Measurements from ENCODE around the gene NT5DC3. TPM values are rescaled to one million over a fixed set of nuclear protein-coding genes. Genes with fewer than 3 reads are reported as not detected.

NT5DC3 gene
- total RNA-seq, 1 donor from 2014 or later, result 9.9 TPM

- Histone ChIP-seq H3K27ac (ENCODE audit: low read depth, low read length) (no peak overlapping the region), H3K9ac (ENCODE audit: low read depth in 1 of 3, low read length in 3 of 3) (no peak overlapping the region), H3K4me3 (ENCODE audit: low read length in 3 of 3) (no peak overlapping the region), H3K36me3 (ENCODE audit: control insufficient read depth in 3 of 3, insufficient read depth in 3 of 3, low read length in 3 of 3) (no peaks in the 10 kb centered on the region), H3K9me3 (ENCODE audit: control insufficient read depth in 3 of 3, low read length in 3 of 3) (no peaks in the 10 kb centered on the region), H3K27me3 (ENCODE audit: control insufficient read depth in 3 of 3, insufficient read depth in 3 of 3, low read length in 3 of 3) (no peaks in the 10 kb centered on the region), H3K4me1 (ENCODE audit: control insufficient read depth in 3 of 3, insufficient read depth in 3 of 3, low read length in 3 of 3) (peaks cover 0 to 9% (median 7%) of the 10 kb centered on the region in 3 donors)
Measured at GRCh38 chr12:103821773-103822172, 19.3 kb downstream of the NT5DC3 start.

- Histone ChIP-seq H3K27ac (ENCODE audit: low read depth, low read length) (no peak overlapping the region), H3K9me3 (ENCODE audit: control insufficient read depth in 3 of 3, low read length in 3 of 3) (no peaks in the 10 kb centered on the region), H3K4me3 (ENCODE audit: low read length in 3 of 3) (no peak overlapping the region), H3K4me1 (ENCODE audit: control insufficient read depth in 3 of 3, insufficient read depth in 3 of 3, low read length in 3 of 3) (peaks cover 0 to 9% (median 7%) of the 10 kb centered on the region in 3 donors), H3K9ac (ENCODE audit: low read depth in 1 of 3, low read length in 3 of 3) (no peak overlapping the region), H3K36me3 (ENCODE audit: control insufficient read depth in 3 of 3, insufficient read depth in 3 of 3, low read length in 3 of 3) (no peaks in the 10 kb centered on the region), H3K27me3 (ENCODE audit: control insufficient read depth in 3 of 3, insufficient read depth in 3 of 3, low read length in 3 of 3) (no peaks in the 10 kb centered on the region)
Measured at GRCh38 chr12:103820881-103821489, 20.0 kb downstream of the NT5DC3 start.

GRCh38 chr12:103820361-103820760 lies 20.7 kb downstream of the NT5DC3 start:
- Histone ChIP-seq H3K4me1 (ENCODE audit: control insufficient read depth in 3 of 3, insufficient read depth in 3 of 3, low read length in 3 of 3) (peaks cover 0 to 9% (median 7%) of the 10 kb centered on the region in 3 donors), H3K9me3 (ENCODE audit: control insufficient read depth in 3 of 3, low read length in 3 of 3) (no peaks in the 10 kb centered on the region), H3K27me3 (ENCODE audit: control insufficient read depth in 3 of 3, insufficient read depth in 3 of 3, low read length in 3 of 3) (no peaks in the 10 kb centered on the region), H3K9ac (ENCODE audit: low read depth in 1 of 3, low read length in 3 of 3) (no peak overlapping the region), H3K36me3 (ENCODE audit: control insufficient read depth in 3 of 3, insufficient read depth in 3 of 3, low read length in 3 of 3) (no peaks in the 10 kb centered on the region), H3K27ac (ENCODE audit: low read depth, low read length) (no peak overlapping the region), H3K4me3 (ENCODE audit: low read length in 3 of 3) (no peak overlapping the region)

GRCh38 chr12:103819892-103820291 lies 21.1 kb downstream of the NT5DC3 start:
- H3K9me3 ChIP-seq (ENCODE audit: control insufficient read depth in 3 of 3, low read length in 3 of 3), result no peaks in the 10 kb centered on the region
- no peaks in the 10 kb centered on the region for H3K36me3 ChIP-seq (ENCODE audit: control insufficient read depth in 3 of 3, insufficient read depth in 3 of 3, low read length in 3 of 3)
- no peak overlapping the region for H3K4me3 ChIP-seq (ENCODE audit: low read length in 3 of 3)
- no peak overlapping the region for H3K9ac ChIP-seq (ENCODE audit: low read depth in 1 of 3, low read length in 3 of 3)
- H3K4me1 ChIP-seq (ENCODE audit: control insufficient read depth in 3 of 3, insufficient read depth in 3 of 3, low read length in 3 of 3), result peaks cover 0 to 9% (median 7%) of the 10 kb centered on the region in 3 donors
- H3K27ac ChIP-seq (ENCODE audit: low read depth, low read length), result no peak overlapping the region
- no peaks in the 10 kb centered on the region for H3K27me3 ChIP-seq (ENCODE audit: control insufficient read depth in 3 of 3, insufficient read depth in 3 of 3, low read length in 3 of 3)

GRCh38 chr12:103819312-103819711 lies 21.7 kb downstream of the NT5DC3 start:
- Histone ChIP-seq H3K27ac (ENCODE audit: low read depth, low read length) (no peak overlapping the region), H3K4me3 (ENCODE audit: low read length in 3 of 3) (no peak overlapping the region), H3K27me3 (ENCODE audit: control insufficient read depth in 3 of 3, insufficient read depth in 3 of 3, low read length in 3 of 3) (no peaks in the 10 kb centered on the region), H3K36me3 (ENCODE audit: control insufficient read depth in 3 of 3, insufficient read depth in 3 of 3, low read length in 3 of 3) (no peaks in the 10 kb centered on the region), H3K9ac (ENCODE audit: low read depth in 1 of 3, low read length in 3 of 3) (no peak overlapping the region), H3K9me3 (ENCODE audit: control insufficient read depth in 3 of 3, low read length in 3 of 3) (no peaks in the 10 kb centered on the region), H3K4me1 (ENCODE audit: control insufficient read depth in 3 of 3, insufficient read depth in 3 of 3, low read length in 3 of 3) (peaks cover 0 to 9% (median 6%) of the 10 kb centered on the region in 3 donors)

- Histone ChIP-seq H3K9ac (ENCODE audit: low read depth in 1 of 3, low read length in 3 of 3) (no peak overlapping the region), H3K4me1 (ENCODE audit: control insufficient read depth in 3 of 3, insufficient read depth in 3 of 3, low read length in 3 of 3) (peaks cover 5 to 11% (median 6%) of the 10 kb centered on the region in 3 donors), H3K4me3 (ENCODE audit: low read length in 3 of 3) (no peak overlapping the region), H3K27me3 (ENCODE audit: control insufficient read depth in 3 of 3, insufficient read depth in 3 of 3, low read length in 3 of 3) (no peaks in the 10 kb centered on the region), H3K27ac (ENCODE audit: low read depth, low read length) (no peak overlapping the region), H3K36me3 (ENCODE audit: control insufficient read depth in 3 of 3, insufficient read depth in 3 of 3, low read length in 3 of 3) (no peaks in the 10 kb centered on the region), H3K9me3 (ENCODE audit: control insufficient read depth in 3 of 3, low read length in 3 of 3) (no peaks in the 10 kb centered on the region)
Measured at GRCh38 chr12:103817791-103818190, 23.2 kb downstream of the NT5DC3 start.

- no peaks in the 10 kb centered on the region for H3K27me3 ChIP-seq (ENCODE audit: control insufficient read depth in 3 of 3, insufficient read depth in 3 of 3, low read length in 3 of 3)
- H3K36me3 ChIP-seq (ENCODE audit: control insufficient read depth in 3 of 3, insufficient read depth in 3 of 3, low read length in 3 of 3), result no peaks in the 10 kb centered on the region
- peaks cover 5 to 11% (median 6%) of the 10 kb centered on the region in 3 donors for H3K4me1 ChIP-seq (ENCODE audit: control insufficient read depth in 3 of 3, insufficient read depth in 3 of 3, low read length in 3 of 3)
- no peak overlapping the region for H3K9ac ChIP-seq (ENCODE audit: low read depth in 1 of 3, low read length in 3 of 3)
- H3K4me3 ChIP-seq (ENCODE audit: low read length in 3 of 3), result no peak overlapping the region
- H3K9me3 ChIP-seq (ENCODE audit: control insufficient read depth in 3 of 3, low read length in 3 of 3), result no peaks in the 10 kb centered on the region
- no peak overlapping the region for H3K27ac ChIP-seq (ENCODE audit: low read depth, low read length)
Measured at GRCh38 chr12:103816663-103817062, 24.4 kb downstream of the NT5DC3 start.

- Histone ChIP-seq H3K36me3 (ENCODE audit: control insufficient read depth in 3 of 3, insufficient read depth in 3 of 3, low read length in 3 of 3) (no peaks in the 10 kb centered on the region), H3K27me3 (ENCODE audit: control insufficient read depth in 3 of 3, insufficient read depth in 3 of 3, low read length in 3 of 3) (no peaks in the 10 kb centered on the region), H3K4me1 (ENCODE audit: control insufficient read depth in 3 of 3, insufficient read depth in 3 of 3, low read length in 3 of 3) (peaks cover 5 to 6% (median 6%) of the 10 kb centered on the region in 3 donors), H3K9ac (ENCODE audit: low read depth in 1 of 3, low read length in 3 of 3) (no peak overlapping the region), H3K4me3 (ENCODE audit: low read length in 3 of 3) (no peak overlapping the region), H3K9me3 (ENCODE audit: control insufficient read depth in 3 of 3, low read length in 3 of 3) (no peaks in the 10 kb centered on the region), H3K27ac (ENCODE audit: low read depth, low read length) (no peak overlapping the region)
Measured at GRCh38 chr12:103814436-103814835, 26.6 kb downstream of the NT5DC3 start.

GRCh38 chr12:103813949-103814348 lies 27.1 kb downstream of the NT5DC3 start:
- no peak overlapping the region for H3K4me3 ChIP-seq (ENCODE audit: low read length in 3 of 3)
- no peak overlapping the region for H3K27ac ChIP-seq (ENCODE audit: low read depth, low read length)
- no peak overlapping the region for H3K9ac ChIP-seq (ENCODE audit: low read depth in 1 of 3, low read length in 3 of 3)
- H3K4me1 ChIP-seq (ENCODE audit: control insufficient read depth in 3 of 3, insufficient read depth in 3 of 3, low read length in 3 of 3), result peaks cover 5 to 6% (median 5%) of the 10 kb centered on the region in 3 donors
- no peaks in the 10 kb centered on the region for H3K27me3 ChIP-seq (ENCODE audit: control insufficient read depth in 3 of 3, insufficient read depth in 3 of 3, low read length in 3 of 3)
- H3K36me3 ChIP-seq (ENCODE audit: control insufficient read depth in 3 of 3, insufficient read depth in 3 of 3, low read length in 3 of 3), result no peaks in the 10 kb centered on the region
- no peaks in the 10 kb centered on the region for H3K9me3 ChIP-seq (ENCODE audit: control insufficient read depth in 3 of 3, low read length in 3 of 3)

- Histone ChIP-seq H3K27me3 (ENCODE audit: control insufficient read depth in 3 of 3, insufficient read depth in 3 of 3, low read length in 3 of 3) (no peaks in the 10 kb centered on the region), H3K9me3 (ENCODE audit: control insufficient read depth in 3 of 3, low read length in 3 of 3) (no peaks in the 10 kb centered on the region), H3K4me1 (ENCODE audit: control insufficient read depth in 3 of 3, insufficient read depth in 3 of 3, low read length in 3 of 3) (peaks cover 4 to 10% (median 5%) of the 10 kb centered on the region in 3 donors), H3K36me3 (ENCODE audit: control insufficient read depth in 3 of 3, insufficient read depth in 3 of 3, low read length in 3 of 3) (no peaks in the 10 kb centered on the region), H3K9ac (ENCODE audit: low read depth in 1 of 3, low read length in 3 of 3) (no peak overlapping the region), H3K27ac (ENCODE audit: low read depth, low read length) (no peak overlapping the region), H3K4me3 (ENCODE audit: low read length in 3 of 3) (no peak overlapping the region)
Measured at GRCh38 chr12:103813426-103813825, 27.6 kb downstream of the NT5DC3 start.
